T-helper 22 cell (primary cell): ENCODE results near the gene NDUFS6.
A peak's percentile ranks its signal among the peaks of the same experiment; 100 is the strongest.
"Not testable (repeated sequence)": the region's sequence is repeated elsewhere in the genome, so short reads cannot be mapped to it uniquely, and the experiment has no call there.

Experiments used
- DNase-seq: peaks from one replicate; pipeline ENCODE4 v3.0.0-alpha.2; 2020; ENCODE audit warnings: low read depth

Gene NDUFS6

DNA sequence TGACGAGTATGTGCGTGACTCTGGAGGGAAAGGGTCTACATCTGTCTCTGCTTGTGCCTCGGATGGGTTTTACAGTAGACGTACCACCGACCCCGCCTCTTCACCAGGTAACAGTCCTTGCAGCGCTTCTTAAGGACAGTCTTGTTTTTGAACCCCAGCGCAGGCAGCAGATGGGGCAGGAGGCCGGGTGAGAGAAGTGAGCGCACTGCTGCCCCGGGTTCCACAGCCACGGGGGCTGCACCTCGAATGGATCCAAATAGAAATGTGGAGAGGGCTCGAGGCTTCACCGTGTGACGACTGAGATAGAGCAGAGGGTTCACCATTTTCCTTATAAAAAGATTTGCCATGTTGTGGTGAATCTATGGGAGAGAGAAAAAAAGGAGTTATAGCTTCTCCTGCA, 2.6 kb upstream of the NDUFS6 start:
- DNase-seq: not testable (repeated sequence)

DNA sequence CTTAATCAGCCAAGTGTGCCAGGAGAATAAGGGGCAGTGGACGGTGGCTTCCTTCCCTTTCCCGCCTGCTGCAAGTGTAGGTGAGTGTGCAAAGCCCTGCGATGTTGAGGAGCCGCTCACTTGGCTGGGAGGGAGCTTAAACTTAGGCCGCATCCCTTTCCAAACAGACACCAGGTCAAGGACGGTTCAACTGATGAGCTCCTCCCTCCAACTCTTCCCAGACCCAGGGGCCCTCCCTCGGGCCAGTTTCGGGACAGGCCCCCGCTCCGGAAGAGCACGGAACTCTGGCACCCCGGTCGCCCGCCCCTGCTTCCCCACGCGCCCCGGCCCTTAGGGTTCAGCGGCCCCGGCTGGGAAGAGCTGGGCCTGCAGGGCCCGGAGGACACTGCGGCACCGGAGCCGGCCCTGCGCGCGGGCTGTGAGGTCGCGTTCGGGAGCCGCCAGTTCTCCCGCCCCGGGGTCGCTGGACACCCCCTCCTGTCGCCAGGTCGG, 2.1 kb upstream of the NDUFS6 start:
- DNase-seq: no peak

DNA sequence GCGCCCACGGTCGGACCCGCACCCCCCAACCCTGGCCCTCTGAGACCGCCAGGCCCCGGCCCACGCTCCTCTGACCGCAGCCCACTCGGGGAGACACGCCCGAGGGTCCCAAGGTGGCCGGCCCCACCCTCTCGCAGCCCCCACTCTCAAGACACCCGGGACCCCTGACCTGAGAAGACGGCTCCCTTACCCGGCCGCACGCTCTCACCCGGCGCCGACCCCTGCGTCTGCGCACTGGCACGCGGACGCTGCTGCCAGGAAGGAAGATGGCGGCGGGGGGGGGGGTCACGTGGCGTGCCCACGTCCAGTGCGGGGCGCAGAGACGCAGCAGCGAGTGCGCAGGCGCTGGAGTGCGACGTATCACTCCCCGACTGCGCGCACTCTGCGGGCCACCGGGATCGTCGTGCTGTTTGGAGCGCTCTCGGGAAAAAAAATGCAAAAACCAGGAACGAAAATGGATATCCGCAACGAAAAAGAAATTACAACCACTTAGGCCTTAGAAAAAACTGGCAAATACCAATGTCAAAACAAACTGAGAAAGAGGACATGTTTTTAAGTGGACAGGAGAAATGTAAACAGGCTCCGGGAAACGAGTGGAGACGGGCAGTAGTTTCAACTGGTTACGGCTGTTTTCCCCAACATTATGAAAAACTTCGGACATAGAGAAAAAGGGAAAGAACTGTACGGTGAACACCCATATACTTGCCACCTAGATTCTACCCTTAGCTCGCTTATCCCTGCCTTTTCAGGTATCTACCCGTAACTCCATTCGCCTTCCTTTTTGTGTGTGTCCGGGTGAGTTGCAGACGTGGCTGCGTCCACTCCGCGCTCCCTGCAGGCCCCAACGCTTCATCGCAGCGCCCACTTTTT, 1.4 kb upstream of the NDUFS6 start, which contains the start of gene MRPL36:
Gene MRPL36, minus strand, starts transcription at position 236 of the 870 bp plus-strand sequence. CDS start 902 bp downstream, outside the sequence.
- peak; percentile 84 for DNase-seq

DNA sequence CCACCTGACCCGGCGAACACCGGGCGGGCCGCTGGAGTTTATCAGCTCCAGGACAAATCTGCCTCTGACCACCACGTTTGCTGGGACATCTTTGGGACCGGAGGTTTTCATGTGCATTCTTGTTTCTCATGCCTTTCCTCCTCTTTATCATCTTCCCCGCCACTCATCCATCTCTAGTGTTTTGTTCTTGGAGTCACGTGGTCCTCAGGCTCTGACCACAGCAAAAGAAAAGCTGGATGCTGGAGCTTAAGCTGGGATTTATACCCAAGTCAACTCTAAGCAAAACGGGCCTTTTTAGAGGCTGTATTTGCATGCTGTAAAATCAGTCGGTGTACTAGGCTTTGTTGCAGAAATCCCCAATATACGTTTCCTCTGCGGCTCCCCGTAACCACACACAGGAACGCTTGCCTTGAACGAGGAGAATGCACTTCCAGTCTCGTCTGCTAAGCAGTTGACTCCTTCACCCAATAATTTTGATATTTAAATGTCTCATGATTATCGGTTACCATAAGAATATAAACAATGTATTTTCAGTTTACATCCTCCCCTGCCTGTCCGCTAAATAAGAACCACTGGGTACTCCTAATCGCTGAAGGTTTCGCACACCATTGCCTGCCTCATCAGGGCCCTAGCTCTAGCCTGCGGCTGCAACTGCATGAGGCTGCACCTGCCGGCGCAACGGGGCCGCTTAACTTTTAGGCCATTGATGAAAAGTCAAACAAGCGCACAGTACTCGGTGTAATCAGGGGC, 560 bp upstream of the NDUFS6 start:
- DNase-seq: peak; percentile 45

DNA sequence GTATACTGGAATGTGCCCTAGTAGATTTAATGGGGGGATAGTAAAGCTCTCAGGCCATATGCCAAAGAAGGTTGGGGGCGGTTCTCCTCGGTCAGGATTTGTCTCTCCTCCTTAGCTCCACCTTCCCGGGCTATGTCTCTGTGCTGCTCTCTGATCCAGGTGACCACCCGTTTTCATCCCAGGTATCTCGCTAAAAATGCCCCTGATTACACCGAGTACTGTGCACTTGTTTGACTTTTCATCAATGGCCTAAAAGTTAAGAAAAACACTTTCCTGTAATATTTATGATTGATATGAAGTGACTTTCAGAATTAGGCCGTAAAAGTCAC, 724 bp downstream of the NDUFS6 start:
- no peak for DNase-seq

DNA sequence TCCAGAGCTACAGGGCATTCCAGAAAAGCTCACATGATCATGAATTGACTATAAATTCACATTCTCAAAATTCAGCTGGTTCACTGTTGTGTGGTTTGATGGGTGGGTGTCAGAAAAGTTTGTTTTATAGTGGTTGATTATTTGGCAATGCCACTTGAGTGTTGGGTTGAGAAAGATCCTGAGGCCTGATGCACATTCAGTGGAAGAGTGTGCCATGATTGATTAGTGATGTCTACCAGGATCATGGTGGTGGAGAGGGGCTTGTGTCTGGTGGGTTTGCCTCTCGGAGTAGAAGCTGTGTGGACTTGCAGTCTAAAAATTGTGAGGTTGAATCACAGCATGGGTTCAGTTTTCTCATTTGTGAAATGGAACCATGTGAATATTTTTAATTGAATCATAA, 2.0 kb downstream of the NDUFS6 start:
- DNase-seq: no peak

DNA sequence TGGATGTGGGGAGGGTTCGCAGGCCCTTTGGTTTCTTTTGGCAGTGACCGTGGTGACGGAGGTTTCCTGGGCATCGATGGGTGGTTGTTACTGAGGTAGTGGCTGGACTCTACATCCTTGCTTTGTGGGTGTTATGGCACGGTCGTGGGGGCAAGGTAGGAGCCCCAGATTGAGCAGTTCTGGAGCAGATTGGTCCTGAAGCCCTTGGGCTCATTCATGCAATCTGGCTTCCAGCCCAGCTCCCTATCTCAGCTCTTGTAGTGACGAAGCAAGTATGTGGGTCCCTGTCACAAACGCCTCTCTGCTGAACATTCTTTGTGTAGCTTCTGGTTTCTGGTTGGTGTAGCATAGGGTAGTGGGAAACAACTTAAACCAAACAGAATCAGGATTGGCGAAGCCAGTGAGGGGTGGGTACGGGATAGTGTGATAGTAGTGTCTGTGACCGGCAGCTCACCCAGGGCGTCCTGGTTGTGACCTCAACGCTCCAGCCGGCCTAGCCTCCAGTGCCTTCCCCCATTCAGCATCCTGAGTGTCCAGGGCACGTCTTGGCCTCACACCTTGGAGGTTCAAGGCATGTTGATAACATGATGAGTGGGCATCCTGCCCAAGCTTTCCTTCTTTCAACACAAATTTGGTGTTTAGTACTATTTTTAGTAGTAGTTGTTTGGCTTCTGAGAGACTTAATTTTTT, 2.9 kb downstream of the NDUFS6 start:
- DNase-seq: no peak

DNA sequence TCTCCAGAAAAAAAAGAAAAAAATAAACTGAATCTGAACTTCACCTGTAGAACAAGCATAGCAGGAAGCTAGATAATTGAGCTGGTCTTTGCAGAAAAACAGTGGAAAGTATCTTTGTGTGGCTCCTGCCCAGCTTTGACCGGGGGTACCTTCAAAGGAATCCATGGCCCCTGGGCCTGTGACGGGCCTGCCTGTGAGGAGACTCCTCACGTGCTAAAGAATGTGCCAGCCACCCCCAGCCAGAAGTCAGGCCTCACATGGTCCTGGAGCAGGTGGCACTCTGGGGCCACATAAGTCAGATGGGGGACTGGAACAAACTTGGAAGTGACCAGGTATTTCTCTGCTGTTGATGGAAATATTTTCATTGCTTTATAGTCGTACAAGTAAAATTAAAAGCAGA, 4.1 kb downstream of the NDUFS6 start:
- no peak for DNase-seq

DNA sequence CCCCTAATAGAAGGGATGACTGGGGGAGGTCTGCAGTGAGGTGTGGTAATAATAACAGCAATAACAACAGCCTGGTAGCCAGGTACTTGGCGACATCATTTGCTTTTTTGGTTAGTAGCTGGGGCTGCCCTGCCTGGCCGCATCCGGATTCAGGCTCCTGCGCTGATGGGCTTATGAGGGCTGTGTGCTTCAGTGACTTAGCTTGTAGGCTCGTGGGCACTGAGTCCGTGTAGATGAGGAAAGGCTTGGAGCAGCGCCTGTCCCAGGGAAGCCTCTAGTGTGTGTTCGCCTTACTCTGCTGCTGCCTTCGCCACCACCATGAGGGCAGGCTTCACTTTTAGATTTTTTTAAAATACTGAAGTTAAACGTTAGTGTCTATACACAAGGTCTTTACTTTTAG, 4.5 kb downstream of the NDUFS6 start:
- no peak for DNase-seq

DNA sequence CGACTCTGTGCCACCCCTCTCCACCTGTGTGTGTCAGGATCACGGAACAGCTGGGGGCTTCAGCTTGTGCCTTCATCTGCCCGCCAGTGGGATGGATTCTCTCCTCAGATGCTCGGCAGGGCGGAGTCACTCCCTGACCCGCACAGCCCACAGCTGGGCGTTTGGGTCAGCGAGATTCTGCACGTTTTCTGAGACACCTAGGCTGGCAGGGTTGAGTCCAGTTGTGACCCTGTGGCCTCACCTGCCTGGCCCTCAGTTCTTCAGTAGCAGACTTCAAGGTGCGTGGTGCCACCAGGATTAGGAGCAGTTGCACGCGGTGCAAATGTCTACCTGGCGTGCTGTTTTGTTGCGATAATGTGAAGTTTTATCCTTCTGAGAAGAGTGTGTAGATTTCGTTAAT, 5.0 kb downstream of the NDUFS6 start:
- no peak for DNase-seq

DNA sequence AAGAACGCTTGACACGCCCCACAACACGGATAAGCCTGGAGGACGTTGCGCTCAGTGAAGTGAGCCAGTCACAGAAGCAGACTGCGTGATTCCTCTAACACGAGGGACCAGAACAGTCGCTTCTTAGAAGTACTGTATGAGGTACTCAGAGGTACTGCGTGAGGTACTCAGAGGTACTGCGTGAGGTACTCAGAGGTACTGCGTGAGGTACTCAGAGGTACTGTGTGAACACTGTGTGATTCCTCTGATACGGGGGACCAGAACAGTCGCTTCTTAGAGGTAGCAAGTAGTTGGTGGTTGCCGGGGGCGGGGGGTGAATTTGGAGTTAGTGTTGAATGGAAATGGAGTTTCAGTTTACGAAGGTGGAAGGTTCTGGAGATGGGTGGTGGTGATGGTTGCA, 5.8 kb downstream of the NDUFS6 start:
- DNase-seq: no peak

DNA sequence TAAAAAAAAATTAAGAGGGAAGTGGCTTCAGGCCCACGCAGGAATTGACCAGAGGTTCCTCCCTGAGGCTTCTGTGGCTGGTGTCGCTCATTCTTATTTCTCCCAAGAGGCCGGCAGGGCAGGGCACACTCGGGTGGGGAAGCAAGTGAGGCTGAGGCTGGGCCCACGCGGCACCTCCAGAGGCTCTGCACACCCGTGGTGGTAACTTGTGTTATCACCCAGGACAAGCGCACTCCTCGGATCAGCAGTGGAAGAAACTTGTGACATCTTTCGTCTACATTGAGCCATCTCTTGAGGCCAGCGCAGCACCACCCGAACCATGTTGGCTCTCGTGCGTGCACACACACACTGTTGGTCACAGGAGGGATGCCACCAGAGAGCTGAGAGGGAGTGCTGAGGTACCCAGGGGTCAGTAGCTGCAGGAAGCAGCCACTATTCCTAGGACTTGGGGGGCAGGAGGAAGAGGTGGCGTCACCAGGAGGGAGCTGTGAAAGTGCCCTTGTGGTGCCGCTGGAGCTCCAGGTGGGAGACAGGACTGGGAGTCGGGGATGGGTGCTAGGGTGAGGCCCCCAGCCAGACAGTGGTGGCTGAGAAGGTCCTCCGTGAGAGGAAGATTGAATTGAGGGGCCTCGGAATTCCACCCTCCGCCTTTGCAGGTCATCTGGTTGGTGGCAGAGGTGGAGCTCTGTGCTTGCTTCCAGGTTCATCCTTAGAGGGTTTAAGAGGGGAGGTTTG, 6.4 kb downstream of the NDUFS6 start:
- no peak for DNase-seq

DNA sequence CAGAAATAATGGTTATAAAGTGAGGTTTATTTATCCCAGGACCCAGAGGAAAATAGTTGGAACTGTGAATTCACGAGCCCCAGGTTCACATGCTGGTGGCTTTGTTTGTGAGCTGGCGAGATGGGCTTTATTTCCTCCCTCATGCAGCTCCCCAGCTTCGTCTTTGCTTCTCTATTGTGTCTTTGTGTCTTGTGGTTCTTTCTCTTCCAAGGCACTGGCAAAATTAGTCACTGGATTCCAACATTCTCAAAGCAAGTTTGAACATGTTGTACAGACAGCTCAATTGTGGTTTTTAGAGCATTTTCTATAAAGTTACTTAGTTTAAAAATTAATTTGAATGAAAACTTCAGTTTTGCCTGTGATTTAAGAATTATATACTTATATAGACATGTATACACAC, 7.2 kb downstream of the NDUFS6 start:
- no peak for DNase-seq

DNA sequence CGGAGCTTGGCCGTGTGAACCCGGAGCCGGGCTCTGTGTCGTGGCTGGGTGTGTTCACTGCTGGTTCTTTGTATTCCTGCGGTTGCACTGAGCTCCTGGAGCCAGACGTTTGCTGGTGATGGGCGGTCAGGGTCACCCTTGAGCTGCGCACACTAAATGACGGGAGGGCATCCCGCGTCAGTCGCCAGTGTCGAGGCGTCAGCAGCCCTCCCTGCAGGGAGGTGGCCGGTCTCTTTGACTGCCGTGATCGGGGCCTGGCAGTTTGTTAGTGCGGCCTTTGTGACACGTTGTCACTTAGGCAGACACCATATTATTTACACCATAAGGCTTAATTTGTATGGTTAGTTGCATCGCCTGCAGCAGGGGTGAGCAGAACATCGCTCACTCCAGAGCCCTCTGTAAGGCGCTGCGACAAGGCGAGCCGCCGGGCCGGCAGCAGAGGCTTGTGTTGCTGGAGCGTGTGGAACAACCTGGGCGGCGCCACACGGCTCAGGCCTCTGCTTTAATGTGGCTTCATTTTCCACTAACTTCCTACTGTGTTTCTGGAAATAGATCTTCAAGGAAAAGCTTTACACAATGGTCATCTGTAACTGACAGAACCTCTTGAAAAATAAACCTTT, 8.3 kb downstream of the NDUFS6 start:
- no peak for DNase-seq

DNA sequence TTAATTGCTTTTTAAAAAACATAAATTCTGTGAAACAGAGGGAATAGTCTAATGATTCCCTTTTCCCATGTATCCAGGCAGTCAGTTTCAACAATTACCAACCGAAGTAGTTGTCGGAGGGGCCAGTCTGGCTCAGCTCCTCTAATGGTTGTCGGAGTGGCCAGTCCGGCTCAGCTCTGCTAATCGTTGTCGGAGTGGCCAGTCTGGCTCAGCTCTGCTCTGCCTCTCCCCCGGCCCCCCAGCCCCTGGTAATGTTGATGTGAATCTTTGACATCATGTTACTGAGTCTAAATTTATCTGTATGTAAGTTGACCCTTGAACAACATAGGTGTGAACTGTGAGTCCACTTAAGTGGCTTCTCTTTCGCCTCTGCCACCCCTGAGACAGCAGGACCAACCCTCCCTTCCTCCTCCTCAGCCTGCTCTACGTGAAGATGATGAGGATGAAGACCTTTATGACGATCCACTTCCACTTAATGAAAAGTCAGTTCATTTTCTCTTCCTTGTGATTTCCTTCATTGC, 9.4 kb downstream of the NDUFS6 start:
- DNase-seq: no peak

DNA sequence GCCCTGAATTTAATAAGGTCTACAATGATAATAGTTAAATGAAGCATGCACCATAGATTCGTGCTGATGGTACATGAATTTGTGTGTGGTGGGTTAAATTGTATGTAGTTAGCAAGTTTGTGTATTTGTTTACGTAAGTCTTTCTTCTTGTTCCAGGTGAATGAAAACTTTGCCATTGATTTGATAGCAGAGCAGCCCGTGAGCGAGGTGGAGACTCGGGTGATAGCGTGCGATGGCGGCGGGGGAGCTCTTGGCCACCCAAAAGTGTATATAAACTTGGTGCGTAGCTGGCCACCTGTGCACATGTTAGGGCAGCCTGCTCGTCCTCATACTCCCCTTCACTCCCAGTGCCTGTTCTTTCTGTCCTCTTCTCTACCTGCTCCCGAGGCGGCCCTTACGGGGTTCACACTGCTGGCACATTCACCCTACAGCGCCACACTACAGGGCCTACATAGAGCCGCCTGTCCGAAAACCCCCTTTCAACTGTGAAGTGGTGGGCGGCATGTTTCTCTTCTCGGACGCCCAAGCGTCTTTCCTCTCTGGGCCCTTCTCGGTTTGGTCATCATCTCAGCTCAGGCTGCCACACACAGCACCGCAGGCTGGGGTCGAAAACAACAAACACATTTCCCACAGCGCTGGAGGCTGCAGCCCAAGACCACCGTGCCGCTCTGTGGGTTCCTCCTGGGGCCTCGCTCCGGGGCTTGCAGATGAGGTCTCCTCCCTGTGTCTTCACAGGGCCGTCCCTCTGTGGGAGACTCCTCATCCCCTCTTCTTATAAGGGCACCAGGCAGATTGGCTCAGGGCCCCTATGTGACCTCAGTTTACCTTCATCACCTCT, 13.2 kb downstream of the NDUFS6 start:
- no peak for DNase-seq

DNA sequence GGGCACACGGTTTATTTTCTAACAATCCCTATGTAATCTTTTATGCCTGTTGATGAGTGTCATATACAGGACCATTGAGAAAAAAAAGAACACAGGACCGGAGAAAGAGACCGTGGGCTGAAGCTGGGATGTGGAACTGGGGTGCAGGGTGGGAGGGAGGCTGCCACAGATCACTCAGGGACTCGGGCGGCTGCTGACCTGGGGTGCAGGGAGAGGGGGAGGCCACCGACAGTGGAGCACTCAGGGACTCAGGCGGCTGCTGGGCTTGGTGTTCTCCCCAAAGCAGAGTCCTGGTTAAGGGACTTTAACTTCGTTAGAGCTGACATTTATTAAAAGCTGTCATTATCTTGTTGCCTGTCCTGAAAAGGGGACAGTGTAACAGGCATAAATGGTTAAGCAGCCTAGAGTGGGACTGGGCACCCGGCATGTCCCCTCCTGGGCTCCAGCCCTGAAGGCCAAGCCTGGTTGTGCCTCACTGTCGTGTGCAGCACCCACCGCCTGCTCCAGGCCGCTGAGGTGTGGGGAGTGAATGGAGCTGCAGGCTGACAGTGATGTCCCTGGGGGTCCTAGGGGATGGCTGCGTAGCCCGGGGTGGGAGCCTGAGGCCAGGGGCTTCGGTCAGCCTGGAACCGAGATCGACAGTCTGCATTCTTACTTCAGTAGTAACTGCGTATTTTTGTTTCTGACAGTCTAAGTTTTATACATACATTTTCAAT, 14.0 kb downstream of the NDUFS6 start:
- DNase-seq: no peak

DNA sequence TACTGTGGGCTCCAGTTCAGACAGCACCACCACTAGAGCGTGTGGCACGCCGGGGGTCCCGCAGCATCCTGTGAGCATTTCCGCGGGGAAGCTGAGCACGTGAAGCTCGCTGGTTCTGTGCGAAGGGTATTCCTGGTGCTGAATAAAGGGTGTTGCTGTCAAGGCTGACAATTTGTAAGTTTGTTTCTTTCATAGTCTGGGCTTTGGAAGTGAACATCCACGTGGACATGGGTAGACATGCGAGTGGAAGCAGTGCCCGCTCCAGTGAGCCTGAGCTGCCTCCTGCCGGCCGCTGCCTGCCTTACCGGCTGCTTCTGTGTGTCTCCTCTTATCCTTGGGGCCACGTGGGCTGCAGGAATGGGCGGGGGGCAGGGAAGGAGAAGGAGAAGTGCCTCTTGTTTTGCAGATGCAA, 14.7 kb downstream of the NDUFS6 start:
- DNase-seq: no peak

DNA sequence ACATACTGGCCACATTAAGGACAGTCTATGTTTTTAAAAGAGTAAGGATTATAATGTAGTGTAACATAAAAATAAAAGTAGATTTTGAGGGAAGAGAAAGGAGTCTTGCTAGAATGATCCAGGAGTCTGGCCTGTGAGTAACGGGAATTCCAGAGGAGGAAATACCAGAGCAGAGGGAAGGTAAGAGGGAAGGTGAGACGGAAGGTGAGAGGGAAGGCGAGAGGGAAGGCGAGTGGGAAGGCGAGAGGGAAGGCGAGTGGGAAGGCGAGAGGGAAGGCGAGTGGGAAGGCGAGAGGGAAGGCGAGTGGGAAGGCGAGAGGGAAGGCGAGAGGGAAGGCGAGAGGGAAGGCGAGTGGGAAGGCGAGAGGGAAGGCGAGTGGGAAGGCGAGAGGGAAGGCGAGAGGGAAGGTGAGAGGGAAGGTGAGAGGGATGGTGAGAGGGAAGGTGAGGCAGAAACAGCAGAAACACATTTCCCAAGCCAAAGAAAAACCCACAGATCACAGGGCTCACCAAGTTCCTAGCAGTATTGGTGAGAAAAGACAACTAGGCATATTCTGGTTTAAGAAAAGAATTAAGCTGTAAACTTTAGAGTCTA, 15.4 kb downstream of the NDUFS6 start:
- DNase-seq: not testable (repeated sequence)
